Measurements from ENCODE around the gene ZNF282.
A peak's percentile ranks its signal among the peaks of the same experiment; 100 is the strongest.
"Not testable (repeated sequence)": the region's sequence is repeated elsewhere in the genome, so short reads cannot be mapped to it uniquely, and the experiment has no call there.

ZNF282 gene

DNA sequence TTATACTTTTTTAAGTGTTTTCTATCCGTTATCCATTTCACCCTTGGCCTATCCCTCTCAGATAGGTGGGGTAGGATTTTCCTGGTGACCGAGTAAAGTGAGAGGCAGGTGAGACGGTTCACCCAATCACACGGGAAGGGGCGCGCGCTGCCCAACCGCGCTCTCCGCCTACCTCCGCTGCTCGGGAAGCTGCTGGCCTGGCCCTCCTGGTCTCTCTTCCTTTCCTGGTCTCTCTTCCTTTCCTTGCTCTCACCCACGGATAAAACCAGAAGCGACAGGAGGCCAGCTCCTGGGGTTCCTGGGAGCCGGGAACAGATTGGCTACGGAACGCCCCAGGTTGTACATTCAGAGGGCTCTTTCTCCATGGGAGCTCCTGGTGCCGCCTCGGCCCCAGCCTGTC lies 29.8 kb downstream of the ZNF282 start:
- no peak for DNase-seq (ENCODE audit: low spot score)

DNA sequence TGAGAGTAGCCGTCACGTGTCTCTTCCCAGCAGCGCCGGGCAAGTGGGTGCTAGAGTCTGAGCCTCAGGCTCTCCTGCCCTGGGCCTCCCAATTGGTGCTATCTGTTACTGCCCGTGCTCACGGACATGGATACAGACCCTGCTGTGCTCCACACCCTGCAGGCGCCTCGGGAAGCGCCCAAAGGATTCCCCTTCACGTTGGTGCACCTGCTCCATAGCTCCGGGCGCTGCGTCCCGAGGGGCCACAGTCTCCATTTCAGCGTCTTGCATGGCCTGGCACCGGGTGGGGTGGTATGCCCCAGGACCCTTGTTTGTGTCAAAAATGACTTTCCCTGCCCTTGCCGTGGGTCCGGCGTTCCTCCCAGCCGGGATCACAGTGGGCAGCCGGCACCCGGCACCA lies 30.3 kb downstream of the ZNF282 start:
- no peak for DNase-seq (ENCODE audit: low spot score)

DNA sequence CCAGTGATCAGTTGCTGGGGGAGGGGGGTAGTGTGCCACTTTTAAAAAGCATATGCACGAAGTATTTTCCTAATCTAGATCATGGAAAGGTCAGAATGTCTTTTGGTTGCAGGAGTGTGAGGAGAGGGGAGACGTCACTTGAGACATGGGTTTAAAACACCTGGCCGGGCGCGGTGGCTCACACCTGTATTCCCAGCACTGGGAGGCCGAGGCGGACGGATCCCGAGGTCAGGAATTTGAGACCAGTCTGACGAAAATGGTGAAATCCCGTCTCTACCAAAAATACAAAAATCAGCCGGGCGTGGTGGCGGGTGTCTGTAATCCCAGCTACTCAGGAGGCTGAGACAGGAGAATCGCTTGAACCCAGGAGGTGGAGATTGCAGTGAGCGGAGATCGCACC lies 31.0 kb downstream of the ZNF282 start:
- DNase-seq (ENCODE audit: low spot score): not testable (repeated sequence)

DNA sequence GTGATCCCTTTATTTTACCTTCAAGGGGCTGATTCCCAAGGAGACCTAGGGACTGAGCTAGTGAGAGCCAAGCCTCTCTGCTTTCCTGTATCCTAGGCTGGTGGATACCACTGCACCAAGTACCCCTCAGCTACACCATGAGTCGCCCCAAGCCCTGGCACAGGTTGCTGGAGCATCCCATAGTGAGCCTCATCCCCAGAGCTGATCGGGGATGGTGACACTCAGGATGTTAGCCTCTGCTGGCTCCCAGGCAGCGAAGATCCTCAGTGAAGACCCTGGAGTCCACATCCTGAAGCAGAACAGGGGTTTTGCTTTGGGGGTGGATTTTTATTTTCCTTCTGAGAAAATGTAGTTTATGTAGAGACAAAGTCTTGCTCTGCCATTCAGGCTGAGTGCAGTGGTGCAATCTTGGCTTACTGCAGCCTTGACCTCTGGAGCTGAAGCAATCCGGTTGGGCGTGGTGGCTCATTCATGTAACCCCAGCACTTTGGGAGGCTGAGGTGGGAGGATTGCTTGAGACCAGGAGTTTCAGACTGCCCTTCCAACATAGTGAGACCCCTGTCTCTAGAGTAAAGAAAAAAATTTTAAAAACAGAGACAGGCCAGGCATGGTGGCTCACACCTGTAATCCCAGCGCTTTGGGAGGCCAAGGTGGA lies 31.6 kb downstream of the ZNF282 start:
- no peak for DNase-seq (ENCODE audit: low spot score)

DNA sequence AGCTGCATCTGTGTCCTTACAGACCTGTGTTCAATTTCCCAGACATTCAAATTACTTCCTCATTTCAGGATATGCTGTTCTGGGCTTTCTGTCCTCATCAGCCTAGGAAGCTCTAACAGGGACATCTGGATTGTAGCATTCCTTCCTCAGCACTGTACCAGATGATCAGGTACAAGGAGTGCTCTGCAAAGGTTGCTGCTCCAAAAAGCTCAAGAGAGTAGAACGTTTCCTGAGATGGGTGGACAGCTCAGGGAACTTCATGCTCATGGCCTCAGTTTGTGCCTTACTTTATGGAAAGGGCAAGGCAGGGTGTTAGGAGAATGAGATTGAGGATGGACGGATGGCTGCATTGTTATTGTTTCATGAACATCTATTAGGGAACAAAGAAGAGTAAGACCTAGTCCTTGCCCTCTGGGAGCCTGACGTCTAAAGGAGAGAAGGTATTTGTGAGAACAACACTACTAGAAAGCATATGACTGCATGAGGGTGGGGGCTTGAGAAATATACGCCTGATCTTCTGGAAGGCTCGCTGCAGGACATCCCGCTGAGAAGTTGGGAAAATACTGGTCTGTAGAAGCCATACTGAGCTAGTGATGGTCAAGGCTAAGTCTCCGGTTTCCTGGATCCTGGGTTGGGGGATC lies 33.6 kb downstream of the ZNF282 start:
- no peak for DNase-seq (ENCODE audit: low spot score)

DNA sequence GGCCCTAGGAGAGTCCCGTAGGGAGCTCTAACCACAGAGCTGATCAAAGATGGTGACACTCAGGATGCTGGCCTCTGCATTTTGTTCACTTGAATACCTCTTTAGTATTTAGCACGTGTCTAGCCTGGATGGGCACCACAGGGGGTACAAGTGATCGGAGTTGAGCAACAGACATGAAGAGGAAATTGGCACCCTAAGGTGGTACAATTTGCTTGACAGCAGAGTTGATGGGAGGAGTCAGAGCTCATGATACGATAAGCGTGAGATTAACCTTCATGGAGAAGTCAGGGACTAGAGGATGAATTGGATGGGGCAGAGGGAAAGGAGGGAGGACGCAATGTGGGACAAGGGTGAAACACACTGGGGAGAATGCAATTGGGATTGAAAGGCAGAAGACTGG lies 34.2 kb downstream of the ZNF282 start:
- no peak for DNase-seq (ENCODE audit: low spot score)

DNA sequence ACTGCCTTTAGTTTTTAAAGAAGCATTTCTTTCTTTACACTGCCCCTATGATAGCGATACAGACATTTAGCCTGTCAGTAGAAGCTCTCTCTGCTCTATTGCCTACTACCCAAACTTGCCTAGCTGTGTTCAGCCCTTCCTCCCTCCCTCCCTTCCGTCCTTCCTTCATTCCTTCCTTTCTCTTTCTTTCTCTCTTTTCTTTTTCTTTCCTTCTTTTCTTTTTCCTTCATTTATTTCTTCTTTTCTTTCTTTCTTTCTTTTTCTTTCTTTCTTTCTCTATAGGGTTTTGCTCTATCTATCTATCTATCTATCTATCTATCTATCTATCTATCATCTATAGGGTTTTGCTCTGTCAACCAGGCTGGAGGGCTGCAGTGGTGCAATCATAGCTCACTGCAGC lies 37.0 kb downstream of the ZNF282 start:
- DNase-seq (ENCODE audit: low spot score): no peak

DNA sequence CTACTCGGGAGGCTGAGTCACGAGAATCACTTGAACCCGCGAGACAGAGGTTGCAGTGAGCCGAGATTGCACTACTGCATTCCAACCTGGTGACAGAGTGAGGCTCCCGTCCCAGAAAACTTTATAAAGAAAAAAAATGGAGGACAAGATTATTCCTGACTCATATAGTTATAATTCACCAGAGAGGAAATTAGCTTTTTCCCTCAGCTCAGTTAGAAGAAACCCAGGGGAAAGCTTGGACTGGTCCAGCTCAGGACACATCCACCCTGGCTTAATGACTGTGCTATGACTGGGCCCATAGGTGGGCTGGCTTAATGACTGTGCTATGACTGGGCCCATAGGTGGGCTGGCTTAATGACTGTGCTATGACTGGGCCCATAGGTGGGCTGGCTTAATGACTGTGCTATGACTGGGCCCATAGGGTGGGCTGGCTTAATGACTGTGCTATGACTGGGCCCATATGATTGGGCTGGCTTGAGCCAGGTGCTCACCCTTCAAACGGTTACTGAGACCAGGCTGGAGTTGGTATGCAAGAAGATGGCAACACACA lies 38.4 kb downstream of the ZNF282 start:
- DNase-seq (ENCODE audit: low spot score): not testable (repeated sequence)

DNA sequence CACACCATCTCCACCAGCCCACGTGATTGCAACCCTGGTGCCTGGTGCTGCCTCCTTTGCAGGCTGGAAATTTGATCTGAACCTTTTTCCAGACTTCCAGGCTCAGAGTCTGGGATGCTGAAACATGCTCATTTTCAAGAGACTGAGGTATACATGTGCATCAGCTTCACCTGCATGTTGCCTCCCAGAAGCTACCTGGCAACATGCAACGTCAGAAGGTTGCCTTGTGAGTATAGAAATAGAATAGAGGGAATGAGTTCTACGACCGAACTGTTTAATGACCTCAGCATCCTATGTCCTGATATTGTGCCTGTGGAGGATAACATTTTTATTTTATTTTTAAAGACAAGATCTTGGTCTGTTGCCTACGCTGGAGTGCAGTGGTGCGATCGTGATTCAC lies 42.2 kb downstream of the ZNF282 start:
- DNase-seq (ENCODE audit: low spot score): no peak

DNA sequence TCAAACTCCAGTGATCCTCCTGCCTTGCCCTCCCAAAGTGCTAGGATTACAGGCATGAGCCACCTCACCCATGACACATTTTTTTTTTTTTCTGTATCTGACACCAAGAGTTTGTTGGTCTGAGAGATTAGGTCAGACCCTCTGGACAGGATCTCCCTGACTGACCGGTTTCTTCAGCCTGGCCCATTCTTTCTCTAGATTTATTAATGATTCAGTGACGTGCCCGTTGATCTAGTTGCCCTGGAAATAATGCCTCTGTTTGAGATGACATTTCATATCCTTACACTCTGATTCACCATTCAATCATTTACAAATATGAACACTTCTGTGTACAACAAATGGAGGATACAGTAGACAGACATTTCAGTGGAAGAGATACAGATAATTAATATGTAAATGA lies 42.7 kb downstream of the ZNF282 start:
- DNase-seq (ENCODE audit: low spot score): no peak

DNA sequence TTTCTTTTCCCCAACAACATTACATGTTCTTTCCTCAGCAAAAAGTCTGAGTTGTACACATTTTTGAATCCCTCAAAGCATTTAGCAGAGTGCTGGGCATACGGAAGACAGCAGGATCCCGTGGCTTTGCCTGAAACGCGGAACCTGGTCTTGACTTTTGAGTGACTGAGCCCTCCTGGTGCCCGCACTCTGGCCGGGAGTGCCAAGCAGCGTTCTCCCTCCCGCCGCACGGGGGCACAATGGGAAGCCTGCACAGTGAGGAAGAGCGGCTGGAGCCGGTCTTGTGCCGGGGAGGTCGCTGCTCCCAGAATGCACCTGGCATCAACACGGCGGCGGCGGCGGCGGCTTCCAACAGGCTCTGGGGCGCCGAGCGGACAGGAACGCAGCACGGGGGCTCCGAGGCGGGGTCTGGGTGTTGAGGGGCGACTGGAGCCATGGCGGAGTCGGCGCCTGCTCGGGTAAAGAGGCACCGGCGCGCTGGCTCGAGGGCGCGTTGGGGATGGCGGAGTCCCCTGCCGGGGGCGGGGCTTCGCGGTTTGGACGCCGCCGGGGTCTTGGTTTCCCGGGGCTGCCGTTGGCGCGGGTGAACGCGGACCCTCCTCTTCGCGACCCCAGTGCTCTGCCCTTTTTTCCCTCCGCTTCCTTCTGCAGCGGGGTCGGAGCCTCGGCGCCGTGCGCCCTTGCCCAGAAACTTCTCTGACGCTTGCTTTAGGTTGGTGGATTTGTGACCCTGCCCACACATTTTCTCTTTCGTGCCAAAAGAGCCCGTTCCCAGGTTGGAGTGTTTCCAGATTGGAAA lies 44.2 kb downstream of the ZNF282 start, which contains the start of gene ZNF212:
Gene ZNF212 (plus strand): TSS at position 307 of the 799 bp plus-strand sequence. CDS start 128 bp downstream, at position 435.
- peak; percentile 88 for DNase-seq (ENCODE audit: low spot score)

DNA sequence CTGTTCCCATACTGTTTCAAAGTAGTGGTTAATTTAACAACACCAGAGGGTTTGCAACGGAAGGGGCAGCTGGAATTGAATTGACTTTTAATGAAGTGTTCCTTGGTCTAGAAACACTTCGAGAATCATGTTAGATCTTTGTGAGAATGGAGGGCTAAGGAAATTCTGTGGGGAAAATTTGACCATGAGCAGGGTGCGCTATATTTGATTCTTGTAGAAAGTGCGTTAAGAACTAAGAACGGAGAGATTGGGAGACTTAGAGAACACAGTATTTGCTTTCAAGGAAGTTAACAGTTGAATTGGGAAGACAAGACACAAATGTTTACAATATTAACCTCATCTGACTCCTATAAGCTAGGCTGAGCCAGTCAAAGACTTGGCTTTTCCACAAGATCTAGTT lies 45.3 kb downstream of the ZNF282 start:
- DNase-seq (ENCODE audit: low spot score): no peak

DNA sequence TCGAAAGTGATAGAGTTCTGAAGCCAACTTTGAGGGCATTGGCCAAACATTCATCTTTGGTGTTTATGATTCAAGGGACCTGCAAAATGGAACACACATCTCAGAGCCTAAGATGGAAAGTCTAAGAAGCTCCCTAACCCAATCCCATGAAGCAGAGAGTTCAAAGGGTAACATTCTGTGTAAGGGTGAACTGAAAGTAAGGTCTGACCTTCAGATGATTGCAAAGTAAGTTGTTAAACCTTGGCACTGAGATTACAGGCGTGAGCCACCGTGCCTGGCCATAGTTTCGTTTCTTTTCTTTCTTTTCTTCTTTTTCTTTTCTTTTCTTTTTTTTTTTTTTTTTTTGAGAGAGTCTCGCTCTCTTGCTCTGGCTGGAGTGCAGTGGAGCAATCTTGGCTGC lies 46.4 kb downstream of the ZNF282 start:
- no peak for DNase-seq (ENCODE audit: low spot score)

DNA sequence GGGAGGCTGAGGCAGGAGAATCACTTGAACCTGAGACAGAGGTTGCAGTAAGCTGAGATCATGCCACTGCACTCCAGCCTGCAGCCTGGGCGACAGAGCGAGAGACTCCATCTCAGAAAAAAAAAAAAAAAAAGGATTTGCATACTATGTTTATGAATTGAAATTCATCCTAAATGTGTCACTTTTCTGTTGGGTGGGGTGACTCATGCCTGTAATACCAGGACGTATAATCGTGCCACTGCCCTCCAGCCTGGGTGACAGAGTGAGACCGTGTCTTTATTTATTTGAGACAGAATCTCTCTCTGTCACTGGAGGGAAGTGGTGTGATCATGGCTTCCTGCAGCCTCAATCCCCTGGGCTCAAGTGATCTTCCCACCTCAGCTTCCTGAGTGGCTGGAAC lies 49.9 kb downstream of the ZNF282 start:
- DNase-seq (ENCODE audit: low spot score): no peak

DNA sequence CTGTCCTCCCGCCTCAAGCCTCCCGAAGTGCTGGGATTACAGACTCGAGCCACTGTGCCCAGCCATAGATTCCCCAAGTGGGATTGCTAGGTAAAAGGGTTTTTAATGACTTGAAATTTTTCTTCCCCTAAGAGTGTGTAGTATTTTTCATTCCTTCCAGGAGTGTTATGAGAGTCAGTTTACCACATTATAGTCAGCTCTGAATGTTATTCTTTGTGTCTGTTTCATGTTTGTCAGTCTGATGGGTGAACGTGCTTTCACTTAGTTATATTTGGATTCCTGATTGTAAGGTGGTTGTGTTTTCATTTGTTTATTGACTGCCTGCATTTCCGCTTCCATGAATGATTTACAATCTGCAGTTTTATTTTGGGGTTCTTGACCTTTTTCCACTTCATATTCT lies 50.4 kb downstream of the ZNF282 start:
- DNase-seq (ENCODE audit: low spot score): no peak

DNA sequence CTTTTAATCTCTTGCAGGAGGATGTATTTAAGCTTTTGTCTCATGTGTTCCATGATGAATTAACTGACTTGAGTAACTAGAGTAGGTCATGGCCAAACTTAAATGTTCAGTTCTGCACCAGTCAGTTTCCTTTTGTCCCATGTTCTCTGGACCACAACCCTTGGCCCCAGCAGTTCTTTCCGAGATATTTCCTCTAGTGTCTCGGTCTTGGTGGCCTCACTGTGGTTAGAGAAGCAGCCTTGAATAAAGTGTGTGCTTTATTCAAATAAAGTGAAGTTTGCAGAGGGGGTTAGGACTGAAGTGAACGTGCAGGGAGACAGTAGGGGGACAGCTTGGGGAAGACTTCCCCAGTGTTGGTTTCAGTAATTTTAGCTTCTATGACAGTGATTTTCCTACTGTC lies 53.4 kb downstream of the ZNF282 start:
- no peak for DNase-seq (ENCODE audit: low spot score)

DNA sequence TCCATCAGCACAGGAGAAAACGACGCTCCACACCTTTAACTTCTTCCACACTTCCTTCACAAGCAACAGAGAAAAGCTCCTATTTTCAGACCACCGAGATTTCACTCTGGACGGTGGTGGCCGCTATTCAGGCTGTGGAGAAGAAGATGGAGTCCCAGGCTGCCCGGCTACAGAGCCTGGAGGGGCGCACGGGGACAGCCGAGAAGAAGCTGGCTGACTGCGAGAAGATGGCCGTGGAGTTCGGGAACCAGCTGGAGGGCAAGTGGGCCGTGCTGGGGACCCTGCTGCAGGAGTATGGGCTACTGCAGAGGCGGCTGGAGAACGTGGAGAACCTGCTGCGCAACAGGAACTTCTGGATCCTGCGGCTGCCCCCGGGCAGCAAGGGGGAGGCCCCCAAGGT lies 54.8 kb downstream of the ZNF282 start:
- DNase-seq (ENCODE audit: low spot score): not testable (repeated sequence)

DNA sequence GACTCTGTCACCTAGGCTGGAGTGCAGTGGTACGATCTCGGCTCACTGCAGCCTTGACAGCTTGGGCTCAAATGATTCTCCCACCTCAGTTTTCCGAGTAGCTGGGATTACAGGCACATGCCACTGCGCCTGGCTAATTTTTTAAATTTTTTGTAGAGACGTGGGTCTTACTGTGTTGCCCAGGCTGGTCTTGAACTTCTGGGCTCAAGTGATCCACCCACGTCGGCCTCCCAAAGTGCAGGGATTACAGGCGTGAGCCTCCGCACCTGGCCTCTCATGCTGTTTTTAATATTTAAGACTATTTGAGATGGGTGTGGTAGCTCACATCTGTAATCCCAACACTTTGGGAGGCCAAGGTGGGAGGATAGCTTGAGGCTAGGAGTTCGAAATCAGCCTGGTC lies 56.2 kb downstream of the ZNF282 start:
- not testable (repeated sequence) for DNase-seq (ENCODE audit: low spot score)

DNA sequence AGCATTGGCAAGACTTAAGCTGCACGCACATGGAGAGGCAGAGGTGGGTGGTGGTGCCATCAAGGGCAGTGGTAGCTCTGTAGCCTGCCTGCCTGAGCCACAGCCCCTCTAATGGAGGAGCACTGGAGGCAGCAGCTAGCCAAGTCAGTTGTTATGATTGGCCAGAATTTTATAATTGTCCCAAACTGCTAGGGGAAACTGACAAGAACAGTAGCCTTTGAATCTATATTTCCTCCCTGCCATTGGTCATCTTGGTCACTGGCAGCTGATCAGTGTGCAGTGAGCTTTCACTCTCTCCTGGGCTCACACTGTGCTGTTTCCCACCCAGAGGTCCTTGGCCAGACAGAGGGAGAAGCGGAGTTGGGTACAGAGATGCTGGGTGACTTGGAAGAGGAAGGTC lies 57.0 kb downstream of the ZNF282 start:
- no peak for DNase-seq (ENCODE audit: low spot score)

DNA sequence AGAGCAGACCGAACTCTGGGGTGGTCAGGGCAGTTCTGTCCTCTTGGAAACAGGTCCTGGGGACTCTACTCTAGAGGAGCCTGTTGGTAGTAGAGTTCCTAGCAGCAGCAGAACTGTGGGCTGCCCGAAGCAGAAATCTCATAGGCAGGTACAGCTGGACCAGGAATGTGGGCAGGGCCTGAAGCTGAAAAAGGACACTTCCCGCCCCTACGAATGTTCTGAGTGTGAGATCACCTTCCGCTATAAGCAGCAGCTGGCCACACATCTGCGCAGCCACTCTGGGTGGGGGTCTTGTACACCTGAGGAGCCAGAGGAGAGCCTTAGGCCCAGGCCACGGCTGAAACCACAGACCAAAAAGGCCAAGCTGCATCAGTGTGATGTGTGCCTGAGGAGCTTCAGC lies 58.3 kb downstream of the ZNF282 start:
- no peak for DNase-seq (ENCODE audit: low spot score)

DNA sequence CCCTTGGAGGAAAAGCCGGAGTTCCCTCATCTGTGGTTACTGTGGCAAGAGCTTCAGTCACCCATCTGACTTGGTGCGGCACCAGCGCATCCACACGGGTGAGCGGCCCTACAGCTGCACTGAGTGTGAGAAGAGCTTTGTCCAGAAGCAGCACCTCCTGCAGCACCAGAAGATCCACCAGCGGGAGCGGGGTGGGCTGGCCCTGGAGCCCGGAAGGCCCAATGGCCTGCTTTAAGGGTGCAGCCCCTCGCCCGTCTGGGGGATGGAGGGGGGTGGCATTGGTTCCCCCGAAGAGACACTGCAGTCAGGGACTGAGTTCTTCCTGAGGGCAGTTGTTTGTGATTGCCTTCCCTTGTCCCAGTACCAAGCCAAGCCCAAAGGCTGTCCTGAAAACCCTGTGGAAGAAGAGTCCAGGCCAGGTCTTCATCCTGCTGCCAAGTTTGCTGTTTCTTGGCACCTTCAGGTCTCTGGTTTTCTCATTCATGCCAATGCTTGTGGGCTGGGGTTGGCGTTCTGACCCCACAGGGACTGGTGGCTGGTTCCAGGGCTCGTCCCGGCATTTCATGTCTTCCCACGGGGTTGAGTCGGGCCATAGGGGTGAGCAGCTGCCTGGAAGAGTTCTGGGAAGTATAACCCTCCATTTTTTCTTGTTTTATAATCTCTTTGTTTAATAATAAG lies 59.0 kb downstream of the ZNF282 start:
- DNase-seq (ENCODE audit: low spot score): no peak

DNA sequence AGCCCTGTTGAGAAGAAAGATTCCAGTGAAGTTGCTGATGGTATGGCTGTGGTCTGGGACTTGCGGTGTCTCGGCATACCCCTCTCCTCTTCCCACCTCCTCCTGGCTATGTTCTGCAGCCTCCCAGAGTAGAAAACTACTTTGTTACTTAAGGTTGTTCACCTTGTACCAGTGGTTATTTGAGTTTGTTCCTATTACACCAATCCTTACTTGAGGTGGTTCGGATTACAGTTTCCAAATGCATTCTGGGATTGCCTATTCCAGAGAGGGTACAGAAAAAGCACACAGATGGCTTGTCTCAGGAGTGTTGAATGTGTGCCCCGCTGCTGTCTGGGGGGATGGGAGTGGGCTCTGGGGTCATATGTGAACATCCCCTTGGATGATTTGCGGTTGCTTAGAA lies 59.8 kb downstream of the ZNF282 start:
- DNase-seq (ENCODE audit: low spot score): no peak

All from putamen (tissue), 1 donor.